DOHH2 (cell line): Measurements from ENCODE around the gene MEX3D.

ENCODE experiments used
- CTCF ChIP-seq: fragments of 200-600 bp; sonication (generic); IDR thresholded peaks from one replicate; pipeline ENCODE4 v1.5.1; 2014; ENCODE audit warnings: antibody characterized with exemption, mild to moderate bottlenecking, low read depth, low read length; ENCODE audit not compliant: poor library complexity, severe bottlenecking
- EZH2phosphoT487 ChIP-seq: fragments of 200-600 bp; sonication (generic); IDR thresholded peaks from 2 replicates; pipeline ENCODE4 v1.6.1; 2017; ENCODE audit warnings: borderline replicate concordance, mild to moderate bottlenecking, antibody characterized with exemption, low read length, moderate library complexity, mixed read lengths

- no peak for TF ChIP-seq CTCF
- no peak for TF ChIP-seq EZH2phosphoT487
Measured at GRCh38 chr19:1599460-1599846, 31.3 kb upstream of the MEX3D start.
